SU-DHL-6 (cell line): ENCODE measurements around the gene ITGA2B.

ENCODE experiments used
- CTCF ChIP-seq: fragments of 200-600 bp; sonication (generic); IDR thresholded peaks from one replicate; pipeline ENCODE4 v1.5.1; 2017; ENCODE audit warnings: antibody characterized with exemption, mild to moderate bottlenecking, low read length, moderate library complexity; ENCODE audit not compliant: insufficient read depth, poor library complexity, severe bottlenecking
- EZH2phosphoT487 ChIP-seq: fragments of 200-600 bp; sonication (generic), shearing (Covaris generic); conservative IDR thresholded peaks from 2 replicates; pipeline ENCODE4 v1.6.1; 2018; ENCODE audit warnings: mild to moderate bottlenecking, antibody characterized with exemption, low read length, moderate library complexity, mixed read lengths

GRCh38 chr17:44400226-44400847 is 10.9 kb upstream of the ITGA2B start:
- TF ChIP-seq CTCF, result peak; percentile 42
- no peak for TF ChIP-seq EZH2phosphoT487
